Omental fat pad (tissue), 4 donors: ENCODE measurements around the gene TMEM80. TPM values are rescaled to one million over a fixed set of nuclear protein-coding genes. Genes with fewer than 3 reads are reported as not detected.

Source experiments
- ATAC-seq: fragments of 150-250 bp; one replicate; pipeline ENCODE4 v1.9.1; 2016; ENCODE audit warnings: mild to moderate bottlenecking, moderate library complexity; ENCODE audit not compliant: low FRiP score
- DNase-seq: peaks from one replicate; pipeline ENCODE4 v3.0.0-alpha.2; 2019; ENCODE audit warnings: low spot score
- total RNA-seq, 4 donors: library from RNA; depleted of rRNA; stranded (reverse); fragments of >200 nt; gene quantifications; one replicate each; pipeline ENCODE4 v1.1.0, GENCODE V29; 2016
- TF ChIP-seq, protein P1 (sequence below), 3 donors: fragments of 450-650 bp; IDR thresholded peaks; one replicate each; pipeline ENCODE4 v1.5.1; 2016 to 2017; ENCODE audit warnings: antibody characterized with exemption in 3 of 3, mild to moderate bottlenecking in 3 of 3, moderate library complexity in 2 of 3

Gene TMEM80
- total RNA-seq, 4 donors from 2014 or later = 16.9 to 31.5 (median 21.1) TPM

DNA sequence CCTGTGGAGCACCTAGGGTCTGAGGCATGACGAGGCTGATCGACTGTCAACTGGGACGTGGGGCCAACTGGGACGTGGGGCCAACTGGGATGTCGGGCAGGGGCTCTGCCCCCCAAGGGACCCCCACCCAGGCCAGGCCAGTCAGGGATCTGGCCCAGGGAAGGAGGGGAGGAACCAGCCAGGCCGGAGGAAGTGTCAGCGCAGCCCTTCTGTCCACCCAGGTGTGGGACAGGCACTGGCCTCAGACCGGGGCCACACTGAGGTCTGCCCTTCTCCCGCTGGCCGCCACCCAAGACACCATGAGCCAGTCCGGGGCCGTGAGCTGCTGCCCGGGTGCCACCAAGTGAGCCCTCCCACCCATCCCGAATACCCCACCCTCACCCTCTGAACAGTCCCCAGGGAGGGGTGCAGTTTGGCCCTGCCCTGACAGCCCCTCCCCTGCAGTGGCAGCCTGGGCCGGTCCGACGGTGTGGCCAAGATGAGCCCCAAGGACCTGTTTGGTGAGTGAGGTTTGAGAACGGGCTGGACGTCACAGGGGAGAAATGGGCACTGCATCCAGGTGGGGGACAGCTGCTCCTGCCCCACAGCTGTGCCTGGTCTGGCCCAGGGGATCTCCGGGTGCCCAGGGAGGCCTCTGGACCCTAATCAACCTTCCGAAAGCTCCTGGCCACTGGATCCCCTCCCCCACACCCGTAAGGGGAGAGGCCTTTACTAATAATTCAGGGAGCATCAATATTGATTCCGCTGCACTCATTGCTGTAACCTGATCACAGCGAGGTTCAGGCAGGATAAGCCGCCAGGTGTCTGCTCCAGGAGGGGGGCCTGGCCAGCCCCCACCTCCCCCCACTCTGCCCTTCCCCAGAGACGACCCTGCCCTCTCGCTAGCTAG is 13.7 kb downstream of the TMEM80 start:
- TF ChIP-seq, protein P1, sequence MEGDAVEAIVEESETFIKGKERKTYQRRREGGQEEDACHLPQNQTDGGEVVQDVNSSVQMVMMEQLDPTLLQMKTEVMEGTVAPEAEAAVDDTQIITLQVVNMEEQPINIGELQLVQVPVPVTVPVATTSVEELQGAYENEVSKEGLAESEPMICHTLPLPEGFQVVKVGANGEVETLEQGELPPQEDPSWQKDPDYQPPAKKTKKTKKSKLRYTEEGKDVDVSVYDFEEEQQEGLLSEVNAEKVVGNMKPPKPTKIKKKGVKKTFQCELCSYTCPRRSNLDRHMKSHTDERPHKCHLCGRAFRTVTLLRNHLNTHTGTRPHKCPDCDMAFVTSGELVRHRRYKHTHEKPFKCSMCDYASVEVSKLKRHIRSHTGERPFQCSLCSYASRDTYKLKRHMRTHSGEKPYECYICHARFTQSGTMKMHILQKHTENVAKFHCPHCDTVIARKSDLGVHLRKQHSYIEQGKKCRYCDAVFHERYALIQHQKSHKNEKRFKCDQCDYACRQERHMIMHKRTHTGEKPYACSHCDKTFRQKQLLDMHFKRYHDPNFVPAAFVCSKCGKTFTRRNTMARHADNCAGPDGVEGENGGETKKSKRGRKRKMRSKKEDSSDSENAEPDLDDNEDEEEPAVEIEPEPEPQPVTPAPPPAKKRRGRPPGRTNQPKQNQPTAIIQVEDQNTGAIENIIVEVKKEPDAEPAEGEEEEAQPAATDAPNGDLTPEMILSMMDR (IDR thresholded peaks at IDR 0.05) = no peak
- DNase-seq = no peak
- ATAC-seq = no peak

DNA sequence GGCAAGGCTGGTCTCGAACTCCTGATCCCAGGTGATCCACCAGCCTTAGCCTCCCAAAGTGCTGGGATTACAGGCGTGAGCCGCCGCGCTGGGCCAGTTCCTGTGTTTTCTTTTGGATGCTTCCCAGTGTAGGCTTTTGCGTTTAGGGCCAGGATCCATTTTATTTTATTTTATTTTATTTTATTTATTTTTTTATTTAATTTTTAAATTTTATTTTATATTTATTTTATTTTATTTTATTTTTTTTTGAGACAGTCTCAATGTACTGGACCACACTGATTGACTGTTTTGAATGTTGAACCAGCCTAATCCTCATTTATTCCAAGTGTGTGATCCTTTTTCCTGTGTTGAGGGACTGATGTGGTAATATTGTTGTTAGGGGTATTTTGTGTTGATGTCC is 18.8 kb downstream of the TMEM80 start:
- DNase-seq (no peak), ATAC-seq (no peak)
- TF ChIP-seq, protein P1 (IDR thresholded peaks at IDR 0.05) = no peak

DNA sequence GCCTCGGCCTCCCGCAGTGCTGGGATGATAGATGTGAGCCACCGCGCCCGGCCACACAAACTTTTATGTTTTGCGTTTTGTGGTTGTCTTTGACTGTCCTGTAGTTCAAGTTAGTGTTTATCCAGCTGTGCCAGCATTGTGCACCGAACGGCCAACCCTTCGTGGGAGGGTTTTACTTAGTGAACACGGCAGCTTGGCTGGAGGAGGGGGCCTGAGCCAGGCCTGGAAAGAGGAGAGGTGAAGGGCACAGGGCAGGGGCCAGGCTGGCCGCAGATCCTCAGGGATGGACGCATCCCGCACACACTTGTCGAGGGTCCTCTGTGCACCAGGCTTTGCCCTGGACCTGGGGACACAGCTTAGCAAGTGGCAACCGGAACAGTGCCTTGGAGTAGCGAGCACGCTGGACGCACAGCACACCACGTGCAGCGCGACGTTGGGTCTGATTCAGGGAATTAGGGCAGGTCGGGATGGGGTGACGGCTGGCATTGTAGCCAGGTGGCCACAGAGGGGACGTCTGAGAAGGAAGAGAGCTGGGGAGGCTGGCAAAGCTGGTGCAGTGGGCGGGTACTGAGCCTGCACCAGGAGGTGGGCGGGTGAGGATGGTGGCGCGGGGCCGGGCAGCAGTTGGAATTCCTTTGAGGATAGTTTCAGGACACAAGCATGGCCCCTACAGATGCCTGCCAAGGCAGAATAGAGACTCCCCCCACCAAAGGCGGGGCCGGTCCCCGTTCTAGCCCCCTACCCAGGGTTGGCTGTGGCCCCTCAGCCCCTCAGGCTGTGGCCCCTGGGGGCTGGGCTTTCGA is 23.8 kb downstream of the TMEM80 start:
- DNase-seq = no peak
- ATAC-seq = no peak
- TF ChIP-seq, protein P1 (IDR thresholded peaks at IDR 0.05) = no peak

DNA sequence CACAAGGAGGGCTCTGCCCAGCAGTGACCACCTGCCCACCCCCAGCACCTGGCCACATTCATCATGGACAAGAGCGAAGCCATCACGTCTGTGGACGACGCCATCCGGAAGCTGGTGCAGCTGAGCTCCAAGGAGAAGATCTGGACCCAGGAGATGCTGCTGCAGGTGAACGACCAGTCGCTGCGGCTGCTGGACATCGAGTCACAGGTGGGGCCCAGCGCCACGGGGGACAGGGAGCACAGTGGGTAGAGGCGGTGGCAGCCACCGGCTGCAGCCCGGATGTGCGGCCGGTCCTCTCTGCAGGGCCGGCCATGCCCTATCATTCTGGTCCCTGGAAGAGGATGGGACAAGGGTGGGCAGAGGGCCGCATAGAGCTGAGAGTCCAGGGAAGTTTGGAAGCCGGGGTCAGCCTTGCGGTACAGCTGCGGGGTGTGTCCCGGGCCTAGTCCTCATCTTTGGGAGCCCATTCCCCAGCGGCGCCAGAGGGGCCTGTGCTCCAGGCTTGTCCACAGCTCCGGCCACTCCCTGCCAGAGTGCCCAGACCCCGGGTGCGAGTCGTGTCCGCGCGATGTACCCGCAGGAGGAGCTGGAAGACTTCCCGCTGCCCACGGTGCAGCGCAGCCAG is 24.5 kb downstream of the TMEM80 start:
- TF ChIP-seq, protein P1 (IDR thresholded peaks at IDR 0.05) = no peak
- no peak for ATAC-seq
- DNase-seq = no peak

DNA sequence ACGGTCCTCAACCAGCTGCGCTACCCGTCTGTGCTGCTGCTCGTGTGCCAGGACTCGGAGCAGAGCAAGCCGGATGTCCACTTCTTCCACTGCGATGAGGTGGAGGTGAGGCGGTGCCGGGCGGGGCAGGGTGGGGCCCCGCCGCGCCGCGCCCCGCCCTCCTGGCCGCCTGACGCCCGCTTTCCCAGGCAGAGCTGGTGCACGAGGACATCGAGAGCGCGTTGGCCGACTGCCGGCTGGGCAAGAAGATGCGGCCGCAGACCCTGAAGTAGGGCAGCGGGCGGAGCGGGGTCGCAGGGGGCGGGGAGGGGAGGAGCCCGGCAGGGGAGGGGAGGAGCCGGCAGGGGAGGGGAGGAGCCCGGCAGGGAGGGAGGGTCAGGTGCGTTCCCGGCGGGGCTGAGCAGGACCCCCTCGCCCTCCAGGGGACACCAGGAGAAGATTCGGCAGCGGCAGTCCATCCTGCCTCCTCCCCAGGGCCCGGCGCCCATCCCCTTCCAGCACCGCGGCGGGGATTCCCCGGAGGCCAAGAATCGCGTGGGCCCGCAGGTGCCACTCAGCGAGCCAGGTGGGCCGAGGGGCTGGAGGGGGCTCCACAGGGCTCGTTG is 25.1 kb downstream of the TMEM80 start:
- TF ChIP-seq, protein P1 (IDR thresholded peaks at IDR 0.05) = no peak
- DNase-seq = no peak
- no peak for ATAC-seq

DNA sequence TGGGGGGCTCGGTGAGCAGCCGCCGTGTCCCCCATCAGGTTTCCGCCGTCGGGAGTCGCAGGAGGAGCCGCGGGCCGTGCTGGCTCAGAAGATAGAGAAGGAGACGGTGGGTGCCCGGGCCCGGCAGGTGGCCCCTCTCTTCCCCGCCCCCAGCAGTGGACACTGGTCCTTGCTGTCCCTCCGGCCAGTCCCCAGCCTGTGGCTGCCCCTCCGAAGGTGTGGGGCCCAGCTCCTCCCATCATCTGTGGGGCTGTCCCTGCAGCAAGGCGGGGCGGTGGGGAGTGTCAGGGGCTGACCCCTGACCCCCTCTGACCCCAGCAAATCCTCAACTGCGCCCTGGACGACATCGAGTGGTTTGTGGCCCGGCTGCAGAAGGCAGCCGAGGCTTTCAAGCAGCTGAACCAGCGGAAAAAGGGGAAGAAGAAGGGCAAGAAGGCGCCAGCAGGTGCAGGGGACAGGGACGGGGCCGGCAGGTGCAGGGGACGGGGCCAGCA is 25.7 kb downstream of the TMEM80 start:
- ATAC-seq = no peak
- TF ChIP-seq, protein P1 (IDR thresholded peaks at IDR 0.05) = no peak
- DNase-seq = no peak
